Measurements from ENCODE around the gene LAT.
A peak's percentile ranks its signal among the peaks of the same experiment; 100 is the strongest.
"Not testable (repeated sequence)": the region's sequence is repeated elsewhere in the genome, so short reads cannot be mapped to it uniquely, and the experiment has no call there.

Gene LAT, protein sequence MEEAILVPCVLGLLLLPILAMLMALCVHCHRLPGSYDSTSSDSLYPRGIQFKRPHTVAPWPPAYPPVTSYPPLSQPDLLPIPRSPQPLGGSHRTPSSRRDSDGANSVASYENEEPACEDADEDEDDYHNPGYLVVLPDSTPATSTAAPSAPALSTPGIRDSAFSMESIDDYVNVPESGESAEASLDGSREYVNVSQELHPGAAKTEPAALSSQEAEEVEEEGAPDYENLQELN

DNA sequence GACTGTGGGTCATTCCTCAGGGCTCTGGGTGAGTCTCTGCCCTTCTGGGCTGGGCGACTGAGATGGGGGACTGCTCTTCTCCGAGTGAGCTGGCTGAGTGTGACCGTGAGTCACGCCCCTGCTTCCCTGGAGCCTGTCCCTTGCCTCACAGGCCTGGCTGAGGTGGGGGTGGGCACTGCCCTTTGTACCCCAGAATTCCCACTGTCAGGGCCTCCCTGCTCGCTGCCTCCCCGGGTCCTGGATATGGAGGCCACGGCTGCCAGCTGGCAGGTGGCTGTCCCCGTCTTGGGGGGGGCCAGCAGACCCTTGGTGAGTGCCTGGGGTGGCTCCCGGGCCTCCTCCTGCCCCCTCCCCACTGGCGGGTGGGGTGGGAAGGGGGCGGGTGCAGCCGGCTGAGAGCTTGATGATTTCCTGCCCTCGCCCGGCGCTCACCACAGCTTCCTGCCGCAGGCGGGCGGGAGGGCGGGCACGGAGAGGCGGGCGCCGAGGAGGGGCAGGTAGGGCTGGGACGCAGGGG is at the start of gene LAT:
Gene LAT, plus strand, starts transcription at position 434 of the 517 bp plus-strand sequence. CDS start 366 bp downstream, outside the sequence.
- DNase-seq (ENCODE audit: low spot score) = peak; percentile 24

DNA sequence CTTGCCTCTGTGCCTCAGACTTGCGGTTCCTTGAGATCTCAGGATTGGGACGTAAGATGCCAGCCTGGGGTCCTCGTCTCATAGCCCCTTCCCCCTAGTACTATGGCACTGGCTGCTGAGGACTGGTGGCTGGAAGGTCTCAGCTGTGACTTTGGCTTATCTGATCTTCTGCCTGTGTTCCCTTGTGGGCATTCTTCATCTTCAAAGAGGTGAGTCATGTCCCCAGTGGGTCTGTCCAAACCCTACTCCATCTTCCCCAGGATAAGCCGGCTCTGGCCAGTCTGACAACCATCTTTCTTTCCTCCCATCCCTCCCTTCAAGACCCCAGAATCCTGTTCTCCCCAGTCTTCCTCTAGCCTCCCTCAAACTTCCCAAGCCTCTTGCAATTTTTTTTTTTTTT is 49.5 kb upstream of the LAT start:
- DNase-seq (ENCODE audit: low spot score) = no peak

DNA sequence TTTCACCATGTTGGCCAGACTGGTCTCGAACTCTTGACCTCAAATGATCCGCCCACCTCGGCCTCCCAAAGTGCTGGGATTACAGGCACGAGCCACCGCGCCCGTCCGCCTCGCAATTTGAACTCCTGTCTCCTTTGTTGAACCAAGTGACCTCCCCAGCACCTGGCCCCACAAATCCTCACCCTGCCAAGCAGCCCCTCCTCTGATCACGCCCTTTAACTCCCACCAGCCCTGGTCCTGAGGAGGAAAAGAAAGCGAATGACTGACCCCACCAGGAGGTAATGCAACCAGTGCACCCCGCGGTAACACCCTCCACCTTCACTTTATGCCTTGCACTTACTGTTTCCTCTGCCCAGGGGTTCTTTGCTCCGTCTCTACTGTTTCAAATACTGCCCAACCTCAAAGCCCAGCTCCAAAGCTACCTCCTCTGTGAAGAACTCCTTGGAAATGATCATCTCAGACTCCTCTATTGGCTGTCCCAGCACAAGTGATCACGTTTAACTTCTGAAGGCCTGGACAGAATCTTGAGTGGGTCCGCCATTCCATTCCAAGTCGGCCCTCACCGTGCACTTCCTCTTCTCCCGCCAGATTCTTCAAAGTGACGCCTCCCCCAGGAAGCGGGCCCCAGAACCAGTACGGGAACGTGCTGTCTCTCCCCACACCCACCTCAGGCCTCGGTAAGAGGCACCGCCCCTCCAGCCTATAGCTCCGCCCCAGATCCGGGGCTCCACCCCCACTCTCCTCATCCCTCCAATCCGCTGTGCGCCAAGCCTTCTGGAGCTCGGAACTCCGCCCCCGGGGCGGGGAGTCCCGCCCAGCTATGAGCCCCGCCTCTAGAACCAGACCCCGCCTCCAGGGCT is 48.7 kb upstream of the LAT start:
- DNase-seq (ENCODE audit: low spot score) = no peak

DNA sequence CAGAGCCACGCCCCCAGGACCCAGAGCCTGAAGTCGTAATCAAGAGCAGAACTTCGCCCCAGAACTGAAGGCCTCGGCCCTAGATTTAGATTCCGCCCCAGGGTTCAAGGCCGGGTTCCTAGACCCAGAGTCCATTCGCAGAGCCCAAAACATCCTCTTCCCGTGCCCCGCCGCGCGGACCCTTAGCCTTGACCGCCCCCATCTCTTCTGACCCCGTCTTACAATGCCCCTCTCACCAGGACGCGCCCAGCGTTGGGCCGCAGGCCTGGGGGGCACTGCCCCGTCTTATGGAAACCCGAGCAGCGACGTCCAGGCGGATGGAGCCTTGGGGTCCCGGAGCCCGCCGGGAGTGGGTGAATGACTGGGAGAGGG is 48.1 kb upstream of the LAT start:
- no peak for DNase-seq (ENCODE audit: low spot score)

DNA sequence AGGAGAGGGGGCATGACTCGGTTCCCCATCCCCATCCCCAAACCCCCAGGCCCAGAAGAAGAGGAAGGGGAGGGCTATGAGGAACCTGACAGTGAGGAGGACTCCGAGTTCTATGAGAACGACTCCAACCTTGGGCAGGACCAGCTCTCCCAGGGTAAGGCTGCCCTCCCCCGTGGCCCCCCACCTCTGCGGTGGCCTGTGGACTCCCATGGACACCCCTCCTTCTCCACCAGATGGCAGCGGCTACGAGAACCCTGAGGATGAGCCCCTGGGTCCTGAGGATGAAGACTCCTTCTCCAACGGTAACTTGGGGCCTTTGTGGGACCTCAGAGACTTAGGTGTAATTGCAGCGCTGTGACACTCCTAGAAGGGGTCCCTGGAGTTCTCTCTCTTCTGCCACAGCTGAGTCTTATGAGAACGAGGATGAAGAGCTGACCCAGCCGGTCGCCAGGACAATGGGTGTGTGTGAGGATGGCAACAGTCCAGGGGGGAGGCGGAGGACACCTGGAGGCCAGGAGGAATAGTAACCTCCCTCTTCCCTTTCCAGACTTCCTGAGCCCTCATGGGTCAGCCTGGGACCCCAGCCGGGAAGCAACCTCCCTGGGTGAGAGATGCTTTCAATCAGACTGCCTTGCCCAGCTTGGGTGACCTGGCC is 47.5 kb upstream of the LAT start:
- DNase-seq (ENCODE audit: low spot score) = no peak

DNA sequence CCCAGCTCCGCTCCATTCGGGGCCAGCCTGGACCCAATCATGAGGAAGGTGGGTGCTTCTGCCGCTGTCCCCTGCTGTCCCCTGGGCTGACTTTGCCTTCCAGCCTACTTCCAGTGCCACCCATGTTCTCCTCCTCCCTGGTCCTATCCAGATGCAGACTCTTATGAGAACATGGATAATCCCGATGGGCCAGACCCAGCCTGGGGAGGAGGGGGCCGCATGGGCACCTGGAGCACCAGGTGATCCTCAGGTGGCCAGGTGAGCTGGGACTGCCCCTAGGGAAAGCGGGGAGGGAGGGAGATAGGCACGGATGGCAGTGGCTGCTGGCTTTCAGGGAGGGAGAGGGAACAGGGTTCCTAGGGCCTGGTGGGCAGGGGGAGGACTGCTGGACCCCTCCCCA is 46.1 kb upstream of the LAT start:
- DNase-seq (ENCODE audit: low spot score) = no peak

DNA sequence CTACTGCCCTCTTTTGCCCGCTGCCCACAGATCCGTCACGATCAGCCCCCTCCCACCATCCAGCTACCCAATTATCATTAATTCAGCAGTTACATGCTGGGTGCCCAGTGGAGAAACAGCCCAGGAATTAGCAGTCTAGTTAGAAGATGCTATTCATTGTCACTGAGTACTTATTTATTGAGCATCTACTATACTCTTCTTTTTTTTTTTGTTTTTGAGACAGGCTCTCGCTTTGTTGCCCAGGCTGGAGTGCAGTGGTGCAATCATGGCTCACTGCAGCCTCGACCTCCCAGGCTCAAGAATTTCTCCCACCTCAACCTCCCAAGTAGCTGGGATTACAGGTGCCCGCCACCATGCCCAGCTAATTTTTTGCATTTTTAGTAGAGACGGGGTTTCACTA is 45.0 kb upstream of the LAT start:
- DNase-seq (ENCODE audit: low spot score) = not testable (repeated sequence)

DNA sequence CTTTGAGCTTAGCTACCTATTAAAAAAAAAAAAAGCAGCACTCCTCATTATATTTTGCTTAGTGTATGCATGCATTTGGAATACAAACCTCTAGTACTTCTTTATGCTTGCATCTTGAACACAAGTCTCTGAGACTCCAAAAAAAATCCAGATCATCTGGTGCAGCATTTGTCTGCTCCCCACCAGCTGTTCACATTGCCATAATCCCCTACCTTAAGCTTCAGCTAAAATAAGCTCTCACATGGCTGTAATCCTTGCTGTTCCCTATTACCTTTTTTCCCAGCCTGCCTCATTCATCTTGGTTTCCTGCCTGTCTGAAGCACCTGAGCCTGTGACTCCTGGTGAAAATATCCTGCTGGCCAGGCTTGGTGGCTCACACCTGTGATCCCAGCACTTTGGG is 41.6 kb upstream of the LAT start:
- no peak for DNase-seq (ENCODE audit: low spot score)

DNA sequence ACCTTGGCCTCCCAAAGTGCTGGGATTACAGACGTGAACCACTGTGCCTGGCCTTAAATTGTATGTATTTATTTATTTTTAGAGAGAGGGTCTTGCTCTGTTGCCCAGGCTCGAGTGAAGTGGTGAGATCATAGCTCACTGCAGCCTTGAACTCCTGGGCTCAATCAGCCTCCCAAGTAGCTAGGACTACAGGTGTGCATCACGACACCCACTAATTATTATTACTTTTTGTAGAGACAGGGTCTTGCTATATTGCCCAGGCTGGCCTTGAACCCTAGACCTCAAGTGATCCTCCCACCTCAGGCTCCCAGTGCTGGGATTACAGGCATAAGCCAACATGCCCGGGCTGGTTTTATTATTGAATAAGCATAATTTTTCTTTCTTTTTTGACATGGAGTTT is 38.2 kb upstream of the LAT start:
- DNase-seq (ENCODE audit: low spot score) = no peak

DNA sequence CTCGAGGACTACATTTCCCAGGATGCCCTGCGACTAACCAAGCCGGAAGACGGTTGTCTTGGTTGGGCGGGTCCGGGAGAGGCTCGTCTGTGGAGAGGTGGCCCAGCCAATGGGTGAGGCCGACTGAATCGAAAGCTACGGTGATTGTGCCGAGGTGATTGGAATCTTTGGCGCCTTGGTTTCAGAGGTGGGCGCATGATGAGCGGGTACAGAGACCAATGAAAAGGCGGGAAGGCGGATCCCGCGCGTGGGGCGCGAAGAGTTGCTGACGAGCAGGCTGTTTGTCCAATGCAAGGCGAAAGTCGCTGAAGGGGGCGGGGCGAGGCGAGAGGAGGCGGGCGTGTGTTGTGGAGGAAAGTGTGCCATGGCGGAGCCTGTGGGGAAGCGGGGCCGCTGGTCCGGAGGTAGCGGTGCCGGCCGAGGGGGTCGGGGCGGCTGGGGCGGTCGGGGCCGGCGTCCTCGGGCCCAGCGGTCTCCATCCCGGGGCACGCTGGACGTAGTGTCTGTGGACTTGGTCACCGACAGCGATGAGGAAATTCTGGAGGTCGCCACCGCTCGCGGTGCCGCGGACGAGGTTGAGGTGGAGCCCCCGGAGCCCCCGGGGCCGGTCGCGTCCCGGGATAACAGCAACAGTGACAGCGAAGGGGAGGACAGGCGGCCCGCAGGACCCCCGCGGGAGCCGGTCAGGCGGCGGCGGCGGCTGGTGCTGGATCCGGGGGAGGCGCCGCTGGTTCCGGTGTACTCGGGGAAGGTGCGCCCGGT is 34.0 kb upstream of the LAT start, which contains the start of gene NFATC2IP:
Gene NFATC2IP, plus strand, starts transcription at position 290 of the 762 bp plus-strand sequence. Its CDS starts 75 bp downstream, at position 365.
- DNase-seq (ENCODE audit: low spot score) = peak; percentile 100

DNA sequence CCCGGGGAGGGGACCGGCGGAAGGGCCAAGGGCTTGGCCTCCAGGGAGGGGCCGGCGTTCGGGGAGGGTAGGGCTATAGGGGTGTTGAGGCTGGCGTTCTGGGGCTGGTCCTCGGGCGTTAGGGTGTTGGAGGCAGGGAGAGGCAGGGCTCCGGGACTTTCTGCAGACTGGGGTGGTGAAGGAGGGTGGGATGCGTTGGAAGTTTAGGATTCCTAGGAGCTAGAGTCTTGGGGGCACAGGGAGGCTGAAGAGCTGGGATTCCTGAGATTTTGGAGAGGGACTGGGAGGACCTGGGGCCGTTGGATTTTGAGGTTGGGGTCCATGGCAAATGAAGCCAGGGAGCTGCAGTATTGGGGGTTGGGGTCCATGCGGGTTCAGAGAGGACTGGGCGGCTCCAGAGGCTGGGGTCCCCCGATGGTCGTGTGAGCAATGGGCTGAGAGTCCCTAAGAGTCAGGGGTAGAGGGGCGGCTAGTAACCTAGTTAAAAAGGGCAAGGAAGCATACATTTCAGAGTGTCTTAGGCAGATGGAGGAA is 33.4 kb upstream of the LAT start:
- peak; percentile 24 for DNase-seq (ENCODE audit: low spot score)

DNA sequence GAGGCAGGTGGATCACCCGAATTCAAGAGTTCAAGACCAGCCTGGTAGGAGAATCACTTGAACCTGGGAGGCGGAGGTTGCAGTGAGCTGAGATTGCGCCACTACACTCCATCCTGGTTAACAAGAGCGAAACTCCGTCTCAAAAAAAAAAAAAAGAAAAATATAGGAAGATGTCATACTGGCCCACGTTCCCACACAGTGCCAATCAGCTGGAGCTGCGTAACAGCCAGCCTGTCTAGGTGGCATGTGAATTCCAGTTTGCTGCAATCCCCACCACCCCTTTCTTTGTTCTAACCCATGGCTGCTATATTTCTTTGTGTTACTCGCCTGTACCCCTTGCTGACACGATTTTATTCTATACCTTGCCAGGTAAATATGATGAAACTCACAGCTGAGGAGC is 26.6 kb upstream of the LAT start:
- DNase-seq (ENCODE audit: low spot score) = no peak

DNA sequence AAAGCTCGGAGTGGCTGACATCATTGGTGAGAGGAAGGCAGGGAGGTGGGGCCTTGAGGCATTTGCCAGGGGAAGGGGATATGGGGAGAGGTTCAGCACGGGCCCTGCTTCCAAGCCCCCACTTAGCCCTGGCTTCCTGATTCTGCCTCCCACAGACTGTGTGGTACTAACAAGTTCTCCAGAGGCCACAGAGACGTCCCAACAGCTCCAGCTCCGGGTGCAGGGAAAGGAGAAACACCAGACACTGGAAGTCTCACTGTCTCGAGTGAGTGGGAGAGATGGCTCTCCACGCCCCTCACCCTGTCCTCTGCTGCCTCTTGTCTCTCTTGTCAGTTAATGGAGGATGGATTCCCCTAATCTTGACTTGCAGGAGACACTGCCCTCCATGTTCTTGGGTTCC is 26.0 kb upstream of the LAT start:
- DNase-seq (ENCODE audit: low spot score) = no peak

DNA sequence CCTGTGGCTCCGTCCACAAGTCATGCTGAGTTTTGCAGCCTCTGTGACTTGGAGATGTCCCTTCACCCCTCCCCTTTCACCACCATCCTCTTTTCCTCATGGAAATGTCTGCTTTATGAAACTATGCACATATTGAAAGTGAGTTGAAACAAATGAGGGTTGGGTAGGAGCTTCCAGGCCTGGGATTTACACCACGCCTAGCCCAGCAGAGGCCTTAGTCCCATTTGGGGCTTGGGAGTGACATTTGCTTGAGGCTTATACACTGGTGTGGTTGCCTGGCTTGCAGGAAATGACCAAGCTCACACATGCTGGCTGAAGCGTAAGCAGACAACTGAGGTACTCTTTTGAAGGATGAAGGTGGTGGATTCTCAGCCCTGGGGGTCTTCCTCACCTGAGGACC is 20.8 kb upstream of the LAT start:
- DNase-seq (ENCODE audit: low spot score) = no peak

DNA sequence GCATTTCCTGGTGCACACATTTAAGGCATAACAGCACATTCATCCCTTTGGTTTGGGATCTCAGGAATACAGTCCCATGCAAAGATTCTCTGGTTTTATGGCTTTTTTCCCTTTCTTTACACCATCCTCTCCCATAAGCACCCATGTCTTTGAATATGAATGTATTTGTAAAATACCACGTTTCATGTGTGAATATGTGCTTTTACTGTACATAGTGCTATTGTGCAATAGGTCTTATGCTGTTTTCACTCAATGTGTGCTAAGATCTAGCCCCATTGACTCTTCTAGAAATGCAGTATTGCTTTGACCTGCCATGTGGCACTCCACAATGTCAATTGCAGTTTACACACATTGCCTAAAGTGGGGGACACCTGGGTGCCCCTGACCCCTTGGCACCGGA is 20.4 kb upstream of the LAT start:
- DNase-seq (ENCODE audit: low spot score) = no peak

DNA sequence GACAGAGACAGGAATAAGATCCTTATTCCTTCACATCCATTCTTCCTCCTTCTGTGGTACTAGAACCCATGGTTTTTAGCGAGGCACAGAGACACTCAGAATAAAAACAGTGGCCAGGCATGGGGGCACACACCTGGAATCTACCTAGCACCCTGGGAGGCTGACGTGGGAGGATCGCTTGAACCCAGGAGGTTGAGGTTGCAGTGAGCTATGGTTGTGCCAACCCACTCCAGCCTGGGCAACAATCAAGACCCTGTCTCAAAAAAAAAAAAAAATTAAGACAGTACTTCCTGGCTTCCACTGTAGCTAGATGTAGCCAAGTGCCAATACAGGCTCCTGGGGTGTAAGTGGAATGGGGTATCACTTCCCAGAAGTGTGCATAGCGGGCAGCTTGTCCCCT is 17.7 kb upstream of the LAT start:
- DNase-seq (ENCODE audit: low spot score) = no peak

DNA sequence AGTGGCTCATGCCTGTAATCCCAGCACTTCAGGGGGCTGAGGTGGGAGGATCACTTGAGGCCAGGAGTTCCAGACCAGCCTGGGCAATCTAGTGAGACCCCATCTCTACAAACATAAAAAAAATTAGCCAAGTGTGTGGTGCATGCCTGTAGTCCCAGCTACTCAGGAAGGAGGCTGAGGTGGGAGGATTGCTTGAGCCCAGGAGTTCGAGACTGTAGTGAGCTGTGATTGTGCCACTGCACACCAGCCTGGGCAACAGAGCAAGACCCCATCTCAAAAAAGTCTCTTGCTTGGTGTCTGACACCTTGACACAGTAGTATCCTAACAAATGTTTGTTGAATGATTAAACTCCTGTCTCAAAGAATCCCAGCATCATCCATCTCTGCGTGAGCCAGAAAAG is 15.2 kb upstream of the LAT start:
- DNase-seq (ENCODE audit: low spot score) = not testable (repeated sequence)

DNA sequence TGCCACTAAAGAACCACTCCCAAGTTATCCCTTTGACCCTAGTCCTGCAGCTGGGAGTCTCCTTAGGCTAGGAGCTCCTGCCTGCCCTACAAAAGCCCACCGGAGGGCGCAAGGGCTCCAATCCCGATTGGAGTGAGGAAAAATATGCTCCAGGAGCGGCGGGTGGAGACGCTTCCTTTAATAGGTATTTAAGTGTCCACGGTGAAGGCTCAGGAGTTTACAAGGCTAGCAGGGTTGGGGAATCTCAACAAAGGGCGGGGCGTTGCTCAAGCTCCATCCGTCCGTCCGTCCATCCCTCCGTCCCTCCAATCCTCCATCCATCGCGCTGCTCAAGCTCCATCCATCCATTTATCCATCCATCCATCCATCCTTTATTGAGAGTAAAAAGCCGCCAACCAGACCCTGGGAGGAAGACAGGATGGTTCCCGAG is 10.8 kb upstream of the LAT start:
- peak; percentile 76 for DNase-seq (ENCODE audit: low spot score)

DNA sequence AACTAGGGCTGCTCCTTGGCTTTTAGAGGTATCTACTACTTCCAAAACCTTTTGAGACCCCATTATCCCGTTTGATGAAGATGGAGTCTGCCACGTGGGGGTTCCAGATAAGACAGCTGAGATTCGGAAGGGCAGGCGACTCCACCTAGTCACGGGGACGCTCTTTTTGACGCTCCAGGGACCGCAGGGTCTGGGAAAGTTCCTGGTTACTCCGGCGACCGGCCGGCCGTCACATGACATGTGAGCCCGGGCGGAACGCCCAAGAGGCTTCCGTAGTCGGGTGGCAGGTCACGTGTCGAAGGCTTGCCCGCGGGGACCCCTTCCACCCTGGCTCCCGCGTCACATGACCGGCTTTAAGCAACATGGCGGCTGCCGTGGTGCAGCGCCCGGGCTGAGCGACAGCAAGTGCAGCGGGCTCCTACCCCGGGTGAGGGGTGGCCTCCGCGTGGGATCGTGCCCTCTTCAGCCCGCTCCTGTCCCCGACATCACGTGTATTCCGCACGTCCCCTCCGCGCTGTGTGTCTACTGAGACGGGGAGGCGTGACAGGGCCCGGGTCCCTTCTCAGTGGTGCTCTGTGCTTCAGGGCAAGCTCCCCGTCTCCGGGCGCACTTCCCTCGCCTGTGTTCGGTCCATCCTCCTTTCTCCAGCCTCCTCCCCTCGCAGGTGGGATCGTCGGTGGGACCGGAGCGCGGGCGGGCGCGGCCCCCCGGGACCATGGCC is 10.3 kb upstream of the LAT start, which contains the start of gene SPNS1:
Gene SPNS1, plus strand, starts transcription at position 342 of the 721 bp plus-strand sequence. Its CDS starts 374 bp downstream, at position 716.
- DNase-seq (ENCODE audit: low spot score) = peak; percentile 97

DNA sequence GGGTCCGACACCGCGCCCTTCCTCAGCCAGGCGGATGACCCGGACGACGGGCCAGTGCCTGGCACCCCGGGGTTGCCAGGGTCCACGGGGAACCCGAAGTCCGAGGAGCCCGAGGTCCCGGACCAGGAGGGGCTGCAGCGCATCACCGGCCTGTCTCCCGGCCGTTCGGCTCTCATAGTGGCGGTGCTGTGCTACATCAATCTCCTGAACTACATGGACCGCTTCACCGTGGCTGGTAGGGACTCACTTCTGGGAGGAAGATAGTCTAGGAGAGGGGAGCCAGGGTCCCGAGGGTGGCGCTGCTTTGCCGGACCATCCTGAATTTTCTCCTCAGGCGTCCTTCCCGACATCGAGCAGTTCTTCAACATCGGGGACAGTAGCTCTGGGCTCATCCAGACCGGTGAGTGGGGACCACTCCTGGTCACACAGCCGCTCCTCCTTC is 9.7 kb upstream of the LAT start:
- DNase-seq (ENCODE audit: low spot score) = peak; percentile 40

All from RKO (cell line).